Liver (tissue), 3 donors: ENCODE data around the gene SPATA33.
"Not testable (repeated sequence)": the region's sequence is repeated elsewhere in the genome, so short reads cannot be mapped to it uniquely, and the experiment has no call there.

Experiments
- RAD21 ChIP-seq, 2 donors: IDR thresholded peaks; 2 replicates each; pipeline ENCODE4 v1.6.1; 2016; ENCODE audit warnings: antibody characterized with exemption in 2 of 2, mild to moderate bottlenecking in 2 of 2
- RXRA ChIP-seq, 2 donors: IDR thresholded peaks; 2 replicates each; pipeline ENCODE4 v1.6.1; 2017 to 2018; ENCODE audit warnings: antibody characterized with exemption in 2 of 2, mild to moderate bottlenecking in 1 of 2
- TF ChIP-seq, protein P1 (sequence below): fragments of 150-350 bp; IDR thresholded peaks from 2 replicates; pipeline ENCODE4 v1.5.1; 2017; ENCODE audit warnings: improper control_type of control experiment, low read depth, low read length; ENCODE audit not compliant: missing input control
- TF ChIP-seq, protein P2 (sequence below): IDR thresholded peaks from 2 replicates; pipeline ENCODE4 v1.6.1; 2016; ENCODE audit warnings: antibody characterized with exemption
- donor health status: healthy.
- donor health status: healthy.

DNA sequence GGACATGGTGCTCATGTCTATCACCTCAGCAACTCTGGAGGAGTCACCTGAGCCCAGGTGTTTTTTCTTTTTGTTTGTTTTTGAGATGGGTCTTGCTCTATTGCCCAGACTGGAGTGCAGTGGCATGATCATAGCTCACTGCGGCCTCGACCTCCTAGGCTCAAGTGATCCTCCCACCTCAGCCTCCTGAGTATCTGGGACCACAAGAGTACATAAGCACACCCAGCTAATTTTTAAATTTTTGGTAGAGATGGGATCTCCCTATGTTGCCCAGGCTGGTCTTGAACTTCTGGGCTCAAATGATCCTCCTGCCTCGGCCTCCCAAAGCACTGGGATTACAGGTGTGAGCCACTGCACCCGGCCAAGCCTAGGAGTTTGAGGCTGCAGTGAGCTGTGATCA, 32.0 kb downstream of the SPATA33 start:
- TF ChIP-seq, protein P1, sequence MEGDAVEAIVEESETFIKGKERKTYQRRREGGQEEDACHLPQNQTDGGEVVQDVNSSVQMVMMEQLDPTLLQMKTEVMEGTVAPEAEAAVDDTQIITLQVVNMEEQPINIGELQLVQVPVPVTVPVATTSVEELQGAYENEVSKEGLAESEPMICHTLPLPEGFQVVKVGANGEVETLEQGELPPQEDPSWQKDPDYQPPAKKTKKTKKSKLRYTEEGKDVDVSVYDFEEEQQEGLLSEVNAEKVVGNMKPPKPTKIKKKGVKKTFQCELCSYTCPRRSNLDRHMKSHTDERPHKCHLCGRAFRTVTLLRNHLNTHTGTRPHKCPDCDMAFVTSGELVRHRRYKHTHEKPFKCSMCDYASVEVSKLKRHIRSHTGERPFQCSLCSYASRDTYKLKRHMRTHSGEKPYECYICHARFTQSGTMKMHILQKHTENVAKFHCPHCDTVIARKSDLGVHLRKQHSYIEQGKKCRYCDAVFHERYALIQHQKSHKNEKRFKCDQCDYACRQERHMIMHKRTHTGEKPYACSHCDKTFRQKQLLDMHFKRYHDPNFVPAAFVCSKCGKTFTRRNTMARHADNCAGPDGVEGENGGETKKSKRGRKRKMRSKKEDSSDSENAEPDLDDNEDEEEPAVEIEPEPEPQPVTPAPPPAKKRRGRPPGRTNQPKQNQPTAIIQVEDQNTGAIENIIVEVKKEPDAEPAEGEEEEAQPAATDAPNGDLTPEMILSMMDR, result not testable (repeated sequence)
- TF ChIP-seq, protein P2, sequence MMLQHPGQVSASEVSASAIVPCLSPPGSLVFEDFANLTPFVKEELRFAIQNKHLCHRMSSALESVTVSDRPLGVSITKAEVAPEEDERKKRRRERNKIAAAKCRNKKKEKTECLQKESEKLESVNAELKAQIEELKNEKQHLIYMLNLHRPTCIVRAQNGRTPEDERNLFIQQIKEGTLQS, result not testable (repeated sequence)
- not testable (repeated sequence) for TF ChIP-seq RAD21, RXRA (IDR thresholded peaks at IDR 0.05)
